ENCODE data around the gene ERP27.

ERP27 gene

GRCh38 chr12:14972816-14973215, 34.5 kb upstream of the ERP27 start, which contains the start of gene PDE6H:
Gene PDE6H, plus strand, starts transcription at chr12:14973042. Its CDS starts 4,971 bp downstream, at chr12:14978013.
- H3K36me3 ChIP-seq (ENCODE audit: insufficient read depth, low read length), result no peaks in the 10 kb centered on the region
- H3K27me3 ChIP-seq (ENCODE audit: control insufficient read depth, insufficient read depth, low read length), result no peaks in the 10 kb centered on the region
- no peak within 1 kb of the TSS for H3K9ac ChIP-seq (ENCODE audit: low read depth, low read length)
- no peaks in the 10 kb centered on the region for H3K9me3 ChIP-seq (replicated peaks; ENCODE audit: low read length)
- H3K4me2 ChIP-seq (ENCODE audit: low read length), result no peak within 1 kb of the TSS
- H3K4me3 ChIP-seq (ENCODE audit: low read length), result no peak within 1 kb of the TSS
- H3K4me1 ChIP-seq (ENCODE audit: control insufficient read depth, insufficient read depth, low read length), result peaks cover 5% of the 10 kb centered on the region

- H3K9me3 ChIP-seq (replicated peaks; ENCODE audit: low read length), result no peaks in the 10 kb centered on the region
- H3K36me3 ChIP-seq (ENCODE audit: insufficient read depth, low read length), result no peaks in the 10 kb centered on the region
- no peak overlapping the region for H3K4me2 ChIP-seq (ENCODE audit: low read length)
- no peak overlapping the region for H3K4me3 ChIP-seq (ENCODE audit: low read length)
- no peak overlapping the region for H3K9ac ChIP-seq (ENCODE audit: low read depth, low read length)
- no peaks in the 10 kb centered on the region for H3K27me3 ChIP-seq (ENCODE audit: control insufficient read depth, insufficient read depth, low read length)
- peaks cover 5% of the 10 kb centered on the region for H3K4me1 ChIP-seq (ENCODE audit: control insufficient read depth, insufficient read depth, low read length)
Observed at GRCh38 chr12:14970473-14970872, 32.1 kb upstream of the ERP27 start.

GRCh38 chr12:14968478-14968877, 30.1 kb upstream of the ERP27 start:
- Histone ChIP-seq H3K36me3 (ENCODE audit: insufficient read depth, low read length) (no peaks in the 10 kb centered on the region), H3K9me3 (replicated peaks; ENCODE audit: low read length) (no peaks in the 10 kb centered on the region), H3K4me2 (ENCODE audit: low read length) (no peak overlapping the region), H3K4me1 (ENCODE audit: control insufficient read depth, insufficient read depth, low read length) (peaks cover 5% of the 10 kb centered on the region), H3K4me3 (ENCODE audit: low read length) (no peak overlapping the region), H3K27me3 (ENCODE audit: control insufficient read depth, insufficient read depth, low read length) (no peaks in the 10 kb centered on the region), H3K9ac (ENCODE audit: low read depth, low read length) (no peak overlapping the region)

GRCh38 chr12:14965221-14965620, 26.9 kb upstream of the ERP27 start:
- H3K9ac ChIP-seq (ENCODE audit: low read depth, low read length), result no peak overlapping the region
- H3K4me2 ChIP-seq (ENCODE audit: low read length), result no peak overlapping the region
- no peaks in the 10 kb centered on the region for H3K36me3 ChIP-seq (ENCODE audit: insufficient read depth, low read length)
- no peak overlapping the region for H3K4me3 ChIP-seq (ENCODE audit: low read length)
- no peaks in the 10 kb centered on the region for H3K9me3 ChIP-seq (replicated peaks; ENCODE audit: low read length)
- no peaks in the 10 kb centered on the region for H3K27me3 ChIP-seq (ENCODE audit: control insufficient read depth, insufficient read depth, low read length)
- H3K4me1 ChIP-seq (ENCODE audit: control insufficient read depth, insufficient read depth, low read length), result peaks cover 13% of the 10 kb centered on the region

- H3K36me3 ChIP-seq (ENCODE audit: insufficient read depth, low read length), result no peaks in the 10 kb centered on the region
- no peaks in the 10 kb centered on the region for H3K9me3 ChIP-seq (replicated peaks; ENCODE audit: low read length)
- no peaks in the 10 kb centered on the region for H3K27me3 ChIP-seq (ENCODE audit: control insufficient read depth, insufficient read depth, low read length)
- H3K4me2 ChIP-seq (ENCODE audit: low read length), result no peak overlapping the region
- no peak overlapping the region for H3K4me3 ChIP-seq (ENCODE audit: low read length)
- peaks cover 13% of the 10 kb centered on the region for H3K4me1 ChIP-seq (ENCODE audit: control insufficient read depth, insufficient read depth, low read length)
- no peak overlapping the region for H3K9ac ChIP-seq (ENCODE audit: low read depth, low read length)
Observed at GRCh38 chr12:14964406-14964805, 26.1 kb upstream of the ERP27 start.

- Histone ChIP-seq H3K4me1 (ENCODE audit: control insufficient read depth, insufficient read depth, low read length) (peaks cover 13% of the 10 kb centered on the region), H3K27me3 (ENCODE audit: control insufficient read depth, insufficient read depth, low read length) (no peaks in the 10 kb centered on the region), H3K4me3 (ENCODE audit: low read length) (no peak overlapping the region), H3K4me2 (ENCODE audit: low read length) (no peak overlapping the region), H3K36me3 (ENCODE audit: insufficient read depth, low read length) (no peaks in the 10 kb centered on the region), H3K9me3 (replicated peaks; ENCODE audit: low read length) (no peaks in the 10 kb centered on the region), H3K9ac (ENCODE audit: low read depth, low read length) (no peak overlapping the region)
Observed at GRCh38 chr12:14963520-14963919, 25.2 kb upstream of the ERP27 start.

GRCh38 chr12:14962797-14963196, 24.5 kb upstream of the ERP27 start:
- Histone ChIP-seq H3K4me1 (ENCODE audit: control insufficient read depth, insufficient read depth, low read length) (peaks cover 13% of the 10 kb centered on the region), H3K36me3 (ENCODE audit: insufficient read depth, low read length) (no peaks in the 10 kb centered on the region), H3K4me3 (ENCODE audit: low read length) (no peak overlapping the region), H3K9ac (ENCODE audit: low read depth, low read length) (no peak overlapping the region), H3K4me2 (ENCODE audit: low read length) (no peak overlapping the region), H3K27me3 (ENCODE audit: control insufficient read depth, insufficient read depth, low read length) (no peaks in the 10 kb centered on the region), H3K9me3 (replicated peaks; ENCODE audit: low read length) (no peaks in the 10 kb centered on the region)

GRCh38 chr12:14962153-14962539, 23.8 kb upstream of the ERP27 start:
- no peaks in the 10 kb centered on the region for H3K27me3 ChIP-seq (ENCODE audit: control insufficient read depth, insufficient read depth, low read length)
- H3K4me1 ChIP-seq (ENCODE audit: control insufficient read depth, insufficient read depth, low read length), result peaks cover 13% of the 10 kb centered on the region
- no peaks in the 10 kb centered on the region for H3K9me3 ChIP-seq (replicated peaks; ENCODE audit: low read length)
- no peak overlapping the region for H3K4me3 ChIP-seq (ENCODE audit: low read length)
- no peaks in the 10 kb centered on the region for H3K36me3 ChIP-seq (ENCODE audit: insufficient read depth, low read length)
- H3K4me2 ChIP-seq (ENCODE audit: low read length), result no peak overlapping the region
- no peak overlapping the region for H3K9ac ChIP-seq (ENCODE audit: low read depth, low read length)

- Histone ChIP-seq H3K4me3 (ENCODE audit: low read length) (peak within 1 kb of the TSS; percentile 34), H3K9me3 (replicated peaks; ENCODE audit: low read length) (no peaks in the 10 kb centered on the region)
Observed at GRCh38 chr12:14961466-14962152, 23.3 kb upstream of the ERP27 start, which contains the start of gene ARHGDIB. Gene ARHGDIB, minus strand, starts transcription at chr12:14961601. Its CDS starts 10,889 bp downstream, at chr12:14950712.

GRCh38 chr12:14960548-14961465, 22.5 kb upstream of the ERP27 start:
- Histone ChIP-seq H3K27me3 (ENCODE audit: control insufficient read depth, insufficient read depth, low read length) (no peaks in the 10 kb centered on the region), H3K9me3 (replicated peaks; ENCODE audit: low read length) (no peaks in the 10 kb centered on the region), H3K9ac (ENCODE audit: low read depth, low read length) (no peak overlapping the region), H3K4me2 (ENCODE audit: low read length) (peak overlapping the region; percentile 56), H3K4me1 (ENCODE audit: control insufficient read depth, insufficient read depth, low read length) (peaks cover 13% of the 10 kb centered on the region), H3K4me3 (ENCODE audit: low read length) (peak overlapping the region; percentile 34), H3K36me3 (ENCODE audit: insufficient read depth, low read length) (no peaks in the 10 kb centered on the region)

More at GRCh38 chr12:14961466-14962152, 23.3 kb upstream of the ERP27 start, which contains the start of gene ARHGDIB:
- Histone ChIP-seq H3K27me3 (ENCODE audit: control insufficient read depth, insufficient read depth, low read length) (no peaks in the 10 kb centered on the region), H3K4me1 (ENCODE audit: control insufficient read depth, insufficient read depth, low read length) (peaks cover 13% of the 10 kb centered on the region), H3K36me3 (ENCODE audit: insufficient read depth, low read length) (no peaks in the 10 kb centered on the region), H3K9ac (ENCODE audit: low read depth, low read length) (no peak within 1 kb of the TSS), H3K4me2 (ENCODE audit: low read length) (peak within 1 kb of the TSS; percentile 56)

GRCh38 chr12:14959916-14960496, 21.7 kb upstream of the ERP27 start:
- Histone ChIP-seq H3K9ac (ENCODE audit: low read depth, low read length) (no peak overlapping the region), H3K4me2 (ENCODE audit: low read length) (no peak overlapping the region), H3K36me3 (ENCODE audit: insufficient read depth, low read length) (no peaks in the 10 kb centered on the region), H3K4me3 (ENCODE audit: low read length) (no peak overlapping the region), H3K27me3 (ENCODE audit: control insufficient read depth, insufficient read depth, low read length) (no peaks in the 10 kb centered on the region), H3K4me1 (ENCODE audit: control insufficient read depth, insufficient read depth, low read length) (peaks cover 13% of the 10 kb centered on the region), H3K9me3 (replicated peaks; ENCODE audit: low read length) (no peaks in the 10 kb centered on the region)

Data from skeletal muscle satellite cell (primary cell).